H9 (cell line): ENCODE measurements around the gene PNKD. TPM values are rescaled to one million over a fixed set of nuclear protein-coding genes. Genes with fewer than 3 reads are reported as not detected.

ENCODE experiments used
- DNase-seq: peaks from one replicate; pipeline ENCODE4 v3.0.0-alpha.2; 2017
- H2AFZ ChIP-seq: one replicate; pipeline ENCODE4 v1.6.1; 2013; ENCODE audit warnings: mild to moderate bottlenecking, low read length, control low read depth, moderate library complexity
- H2AK5ac ChIP-seq: 2 replicates; pipeline ENCODE4 v1.6.1; 2013; ENCODE audit warnings: low read length, control low read depth, mixed read lengths; ENCODE audit not compliant: insufficient read length
- H2BK120ac ChIP-seq: one replicate; pipeline ENCODE4 v1.6.1; 2013; ENCODE audit warnings: low read depth, mild to moderate bottlenecking, low read length, control low read depth, inconsistent platforms; ENCODE audit not compliant: poor library complexity, severe bottlenecking
- H2BK12ac ChIP-seq: 2 replicates; pipeline ENCODE4 v1.6.1; 2013; ENCODE audit warnings: low read length, control low read depth, mixed read lengths, low read depth; ENCODE audit not compliant: insufficient read length
- H2BK15ac ChIP-seq: 2 replicates; pipeline ENCODE4 v1.6.1; 2013; ENCODE audit warnings: low read depth, low read length, control low read depth
- H2BK20ac ChIP-seq: one replicate; pipeline ENCODE4 v1.6.1; 2013; ENCODE audit warnings: low read depth, mild to moderate bottlenecking, low read length, control low read depth, inconsistent platforms; ENCODE audit not compliant: poor library complexity, severe bottlenecking
- H2BK5ac ChIP-seq: 2 replicates; pipeline ENCODE4 v1.6.1; 2013; ENCODE audit warnings: low read length, control low read depth, mixed read lengths; ENCODE audit not compliant: insufficient read length
- H3K14ac ChIP-seq: 2 replicates; pipeline ENCODE4 v1.6.1; 2013; ENCODE audit warnings: low read length, control low read depth; ENCODE audit not compliant: insufficient read depth
- H3K18ac ChIP-seq: 2 replicates; pipeline ENCODE4 v1.6.1; 2013; ENCODE audit warnings: low read depth, mild to moderate bottlenecking, mixed read lengths, low read length, control low read depth; ENCODE audit not compliant: insufficient read length
- H3K23ac ChIP-seq: 2 replicates; pipeline ENCODE4 v1.6.1; 2013; ENCODE audit warnings: low read length, control low read depth, mixed read lengths, low read depth; ENCODE audit not compliant: insufficient read length
- H3K23me2 ChIP-seq: 2 replicates; pipeline ENCODE4 v1.6.1; 2013; ENCODE audit warnings: low read depth, mild to moderate bottlenecking, mixed read lengths, low read length, control low read depth; ENCODE audit not compliant: insufficient read length, poor library complexity, severe bottlenecking
- H3K27ac ChIP-seq: 2 replicates; pipeline ENCODE4 v1.5.1; 2013; ENCODE audit warnings: low read length, control low read depth, mixed read lengths, low read depth; ENCODE audit not compliant: insufficient read length
- H3K27me3 ChIP-seq: 2 replicates; pipeline ENCODE4 v1.6.1; 2013; ENCODE audit warnings: low read length, control low read depth, inconsistent platforms; ENCODE audit not compliant: insufficient read depth
- H3K4ac ChIP-seq: 2 replicates; pipeline ENCODE4 v1.6.1; 2013; ENCODE audit warnings: low read depth, mild to moderate bottlenecking, control low read depth, inconsistent platforms, low read length, moderate library complexity
- H3K4me1 ChIP-seq: 2 replicates; pipeline ENCODE4 v1.6.1; 2013; ENCODE audit warnings: low read length, control low read depth, inconsistent platforms; ENCODE audit not compliant: insufficient read depth
- H3K4me2 ChIP-seq: 2 replicates; pipeline ENCODE4 v1.6.1; 2013; ENCODE audit warnings: low read length, control low read depth, mixed read lengths; ENCODE audit not compliant: insufficient read length, insufficient read depth
- H3K56ac ChIP-seq: 2 replicates; pipeline ENCODE4 v1.6.1; 2013; ENCODE audit warnings: low read depth, mild to moderate bottlenecking, mixed read lengths, low read length, control low read depth; ENCODE audit not compliant: insufficient read length
- H3K79me1 ChIP-seq: 2 replicates; pipeline ENCODE4 v1.6.1; 2013; ENCODE audit warnings: low read depth, mild to moderate bottlenecking, moderate library complexity, low read length, control low read depth, inconsistent platforms; ENCODE audit not compliant: insufficient read depth, poor library complexity, severe bottlenecking
- H3K79me2 ChIP-seq: 2 replicates; pipeline ENCODE4 v1.6.1; 2013; ENCODE audit warnings: low read length, control low read depth, inconsistent platforms; ENCODE audit not compliant: insufficient read depth
- H3K9ac ChIP-seq: 2 replicates; pipeline ENCODE4 v1.6.1; 2013; ENCODE audit warnings: low read length, control low read depth, mixed read lengths; ENCODE audit not compliant: insufficient read length; ENCODE audit errors: extremely low read depth
- H3K9me3 ChIP-seq: one replicate; pipeline ENCODE4 v1.6.1; 2013; ENCODE audit warnings: low read depth, low read length, inconsistent platforms; ENCODE audit not compliant: control insufficient read depth
- H3T11ph ChIP-seq: one replicate; pipeline ENCODE4 v1.6.1; 2013; ENCODE audit warnings: mild to moderate bottlenecking, low read length, control low read depth, inconsistent platforms
- H4K20me1 ChIP-seq: one replicate; pipeline ENCODE4 v1.6.1; 2013; ENCODE audit not compliant: control insufficient read depth, insufficient read length, insufficient read depth
- H4K5ac ChIP-seq: 2 replicates; pipeline ENCODE4 v1.6.1; 2013; ENCODE audit warnings: low read depth, mild to moderate bottlenecking, mixed read lengths, low read length, control low read depth; ENCODE audit not compliant: insufficient read length
- H4K8ac ChIP-seq: replicated peaks from 2 replicates; pipeline ENCODE4 v1.6.1; 2013; ENCODE audit warnings: low read length, control low read depth, mixed read lengths, low read depth; ENCODE audit not compliant: insufficient read length
- H4K91ac ChIP-seq: 2 replicates; pipeline ENCODE4 v1.6.1; 2013; ENCODE audit warnings: low read depth, mild to moderate bottlenecking, moderate library complexity, mixed read lengths, low read length, control low read depth; ENCODE audit not compliant: insufficient read length
- H3K27ac Mint-ChIP-seq, 3 experiments: 2 replicates in 2 of 3; 3 replicates in 1 of 3; pipeline ENCODE4 v1.8.0; 2020 to 2021; ENCODE audit warnings: mixed read lengths in 3 of 3, mild to moderate bottlenecking in 1 of 3, moderate library complexity in 1 of 3
- H3K27me3 Mint-ChIP-seq: 2 replicates; pipeline ENCODE4 v1.8.0; 2021; ENCODE audit warnings: low read depth, mild to moderate bottlenecking, moderate library complexity, mixed read lengths
- H3K36me3 Mint-ChIP-seq, 3 experiments: 2 replicates in 2 of 3; 3 replicates in 1 of 3; pipeline ENCODE4 v1.8.0; 2020 to 2021; ENCODE audit warnings: low read depth in 3 of 3, mixed read lengths in 3 of 3; ENCODE audit not compliant: insufficient read depth in 1 of 3
- H3K4me1 Mint-ChIP-seq, 2 experiments: 2 replicates each; pipeline ENCODE4 v1.8.0; 2020; ENCODE audit warnings: mixed read lengths in 2 of 2
- H3K4me3 Mint-ChIP-seq, 2 experiments: 2 replicates in 1 of 2; 3 replicates in 1 of 2; pipeline ENCODE4 v1.8.0; 2020 to 2021; ENCODE audit warnings: mild to moderate bottlenecking in 2 of 2, mixed read lengths in 2 of 2, moderate library complexity in 1 of 2
- H3K9me3 Mint-ChIP-seq, 2 experiments: 2 replicates in 1 of 2; 3 replicates in 1 of 2; pipeline ENCODE4 v1.8.0; 2020; ENCODE audit warnings: mild to moderate bottlenecking in 2 of 2, mixed read lengths in 2 of 2, moderate library complexity in 1 of 2
- CTCF ChIP-seq: fragments of 200-600 bp; sonication (generic); conservative IDR thresholded peaks from 3 replicates; pipeline ENCODE4 v1.8.0; 2021; ENCODE audit warnings: antibody characterized with exemption, mild to moderate bottlenecking
- WGBS: extraction: QIAGEN DNeasy Blood & Tissue Kit; methylation state at CpG from one replicate; pipeline ENCODE4 v1.1.7; 2013; ENCODE audit warnings: missing lambda C conversion rate, low lambda C conversion rate, mixed read lengths; ENCODE audit not compliant: insufficient read length; ENCODE audit errors: extremely low coverage; 5-methylcytosine and 5-hydroxymethylcytosine counted together
- total RNA-seq: library from RNA; stranded (reverse); gene quantifications from 2 replicates; pipeline ENCODE4 v1.2.1, GENCODE V29; 2021

PNKD gene
- total RNA-seq, 1 experiment from 2014 or later, result 31.6 TPM

- no peak overlapping the region for H3K23ac ChIP-seq
- H3K14ac ChIP-seq, result no peak overlapping the region
- H3K79me1 ChIP-seq, result no peaks in the 10 kb centered on the region
- WGBS, result no CpG with 5 or more reads among the region's 2 CpGs
- no peaks in the 10 kb centered on the region for H3K36me3 Mint-ChIP-seq
- no peak for TF ChIP-seq CTCF
- no peak overlapping the region for H3K4ac ChIP-seq
- no peak overlapping the region for H2BK12ac ChIP-seq
- no peak overlapping the region for H3K4me2 ChIP-seq
- no peak overlapping the region for H3K9ac ChIP-seq
- no peak overlapping the region for H2AFZ ChIP-seq
- peaks cover 9% of the 10 kb centered on the region in 2 experiments for H3K4me1 Mint-ChIP-seq
- H3K56ac ChIP-seq, result no peak overlapping the region
- H2BK20ac ChIP-seq, result no peak overlapping the region
- no peaks in the 10 kb centered on the region for H4K20me1 ChIP-seq
- H3K9me3 Mint-ChIP-seq, result no peaks in the 10 kb centered on the region; a peak in 1 of 5 replicates
- H3K18ac ChIP-seq, result no peak overlapping the region
- no peak overlapping the region for H2AK5ac ChIP-seq
- no peak overlapping the region for H3T11ph ChIP-seq
- H3K27me3 ChIP-seq, result no peaks in the 10 kb centered on the region
- no peaks in the 10 kb centered on the region for H3K4me1 ChIP-seq
- DNase-seq, result no peak
- no peak overlapping the region for H2BK5ac ChIP-seq
- peaks cover 3% of the 10 kb centered on the region; the same call in 1 of the 2 replicates for H3K27me3 Mint-ChIP-seq
- H3K27ac Mint-ChIP-seq, result no peak overlapping the region; a peak in 1 of 7 replicates
- H2BK120ac ChIP-seq, result no peak overlapping the region
- no peaks in the 10 kb centered on the region for H3K9me3 ChIP-seq
- no peak overlapping the region for H4K8ac ChIP-seq
- H4K5ac ChIP-seq, result no peak overlapping the region
- H3K4me3 Mint-ChIP-seq, result no peak overlapping the region
- H3K23me2 ChIP-seq, result no peaks in the 10 kb centered on the region
- H3K27ac ChIP-seq, result no peak overlapping the region
- no peak overlapping the region for H4K91ac ChIP-seq
- H3K79me2 ChIP-seq, result no peaks in the 10 kb centered on the region
- H2BK15ac ChIP-seq, result no peak overlapping the region
Observed at GRCh38 chr2:218369330-218369729, 99.0 kb downstream of the PNKD start.
